IPS-18a (cell line): Measurements from ENCODE around the gene PREX1.

Experiments used
- H3K27ac ChIP-seq: one replicate; pipeline ENCODE4 v1.5.1; 2013; ENCODE audit warnings: low read length
- H3K27me3 ChIP-seq: one replicate; pipeline ENCODE4 v1.6.1; 2013; ENCODE audit warnings: mild to moderate bottlenecking, low read length; ENCODE audit not compliant: control insufficient read depth, insufficient read depth
- H3K36me3 ChIP-seq: one replicate; pipeline ENCODE4 v1.6.1; 2013; ENCODE audit warnings: low read depth, low read length; ENCODE audit not compliant: control insufficient read depth
- H3K4me1 ChIP-seq: one replicate; pipeline ENCODE4 v1.6.1; 2013; ENCODE audit warnings: low read depth, low read length; ENCODE audit not compliant: control insufficient read depth
- H3K4me3 ChIP-seq: one replicate; pipeline ENCODE4 v1.5.1; 2013; ENCODE audit warnings: low read length
- H3K9ac ChIP-seq: one replicate; pipeline ENCODE4 v1.6.1; 2013; ENCODE audit warnings: mild to moderate bottlenecking, low read length, moderate library complexity
- H3K9me3 ChIP-seq: one replicate; pipeline ENCODE4 v1.6.1; 2013; ENCODE audit warnings: low read depth, low read length; ENCODE audit not compliant: control insufficient read depth

Gene PREX1

DNA sequence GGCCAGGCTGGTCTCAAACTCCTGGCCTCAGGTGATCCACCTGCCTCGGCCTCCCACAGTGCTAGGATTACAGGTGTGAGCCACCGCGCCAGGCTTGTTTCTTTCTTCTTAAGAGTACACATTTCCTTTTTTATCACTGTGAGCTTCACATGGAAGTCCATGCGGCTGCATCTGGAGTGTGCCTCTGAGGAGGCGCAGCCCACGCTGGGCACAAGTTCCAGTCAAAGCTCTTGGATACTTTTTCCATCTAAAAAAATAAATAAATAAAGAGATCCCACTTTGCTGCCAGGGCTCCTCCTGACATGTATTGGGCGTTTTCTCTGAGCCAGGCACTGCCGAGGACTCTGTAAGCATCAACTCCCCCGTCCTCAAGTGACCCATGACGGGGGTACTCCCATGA lies 123.0 kb downstream of the PREX1 start:
- Histone ChIP-seq H3K36me3 (no peaks in the 10 kb centered on the region), H3K9me3 (no peaks in the 10 kb centered on the region), H3K27ac (no peak overlapping the region), H3K4me3 (no peak overlapping the region), H3K27me3 (no peaks in the 10 kb centered on the region), H3K4me1 (no peaks in the 10 kb centered on the region), H3K9ac (no peak overlapping the region)

GRCh38 chr20:48703511-48704219 lies 124.1 kb downstream of the PREX1 start:
- Histone ChIP-seq H3K36me3 (no peaks in the 10 kb centered on the region), H3K9me3 (no peaks in the 10 kb centered on the region), H3K4me1 (no peaks in the 10 kb centered on the region), H3K27ac (no peak overlapping the region), H3K4me3 (no peak overlapping the region), H3K27me3 (no peaks in the 10 kb centered on the region), H3K9ac (no peak overlapping the region)

DNA sequence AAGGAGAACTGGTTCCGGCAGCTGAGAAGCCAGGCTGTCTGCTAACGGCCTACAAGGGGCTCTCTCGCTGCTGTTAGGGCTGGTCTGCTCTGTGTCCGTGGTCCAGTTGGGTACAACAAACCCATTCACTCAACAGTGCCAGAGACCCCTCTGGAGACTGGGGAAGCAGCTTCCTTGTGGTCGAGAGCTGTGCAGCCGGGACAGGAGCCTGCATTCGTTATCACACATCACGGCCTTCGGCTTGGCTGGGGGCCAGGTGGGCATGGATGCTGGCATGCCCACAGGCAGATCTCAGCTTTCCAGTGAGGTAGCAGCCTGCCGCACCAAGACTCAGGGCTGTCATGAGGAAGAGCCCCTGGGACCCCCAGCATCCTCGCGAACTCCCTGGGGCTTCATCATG lies 124.7 kb downstream of the PREX1 start:
- no peak overlapping the region for H3K4me3 ChIP-seq
- no peaks in the 10 kb centered on the region for H3K9me3 ChIP-seq
- H3K27me3 ChIP-seq: no peaks in the 10 kb centered on the region
- H3K27ac ChIP-seq: no peak overlapping the region
- H3K36me3 ChIP-seq: no peaks in the 10 kb centered on the region
- H3K4me1 ChIP-seq: no peaks in the 10 kb centered on the region
- H3K9ac ChIP-seq: no peak overlapping the region

- no peak overlapping the region for H3K4me3 ChIP-seq
- H3K9me3 ChIP-seq: no peaks in the 10 kb centered on the region
- no peaks in the 10 kb centered on the region for H3K27me3 ChIP-seq
- H3K27ac ChIP-seq: no peak overlapping the region
- no peaks in the 10 kb centered on the region for H3K36me3 ChIP-seq
- H3K9ac ChIP-seq: no peak overlapping the region
- H3K4me1 ChIP-seq: no peaks in the 10 kb centered on the region
Observed at GRCh38 chr20:48702455-48702913, 125.3 kb downstream of the PREX1 start.

DNA sequence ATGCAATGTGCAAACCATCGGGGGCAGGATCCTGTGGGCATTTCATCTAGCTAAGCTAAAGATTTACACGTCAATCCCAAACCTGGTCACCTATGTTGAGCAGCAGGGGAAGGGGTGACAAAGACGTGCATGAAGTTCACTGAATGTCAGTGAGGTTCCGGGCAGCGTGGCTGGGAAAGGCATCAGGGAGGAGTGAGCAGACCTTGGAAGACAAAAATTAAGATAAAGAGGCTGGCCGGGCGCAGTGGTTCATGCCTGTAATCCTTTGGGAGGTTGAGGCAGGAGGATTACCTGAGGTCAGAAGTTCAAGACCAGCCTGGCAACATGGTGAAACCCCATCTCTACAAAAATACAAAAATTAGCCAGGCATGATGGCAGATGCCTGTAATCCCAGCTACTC lies 126.1 kb downstream of the PREX1 start:
- Histone ChIP-seq H3K27me3 (no peaks in the 10 kb centered on the region), H3K27ac (no peak overlapping the region), H3K36me3 (no peaks in the 10 kb centered on the region), H3K9me3 (no peaks in the 10 kb centered on the region), H3K9ac (no peak overlapping the region), H3K4me1 (no peaks in the 10 kb centered on the region), H3K4me3 (no peak overlapping the region)

- H3K27ac ChIP-seq: no peak overlapping the region
- H3K9ac ChIP-seq: no peak overlapping the region
- no peaks in the 10 kb centered on the region for H3K27me3 ChIP-seq
- H3K9me3 ChIP-seq: no peaks in the 10 kb centered on the region
- no peaks in the 10 kb centered on the region for H3K36me3 ChIP-seq
- H3K4me3 ChIP-seq: no peak overlapping the region
- H3K4me1 ChIP-seq: no peaks in the 10 kb centered on the region
Observed at GRCh38 chr20:48698507-48699267, 129.1 kb downstream of the PREX1 start.

DNA sequence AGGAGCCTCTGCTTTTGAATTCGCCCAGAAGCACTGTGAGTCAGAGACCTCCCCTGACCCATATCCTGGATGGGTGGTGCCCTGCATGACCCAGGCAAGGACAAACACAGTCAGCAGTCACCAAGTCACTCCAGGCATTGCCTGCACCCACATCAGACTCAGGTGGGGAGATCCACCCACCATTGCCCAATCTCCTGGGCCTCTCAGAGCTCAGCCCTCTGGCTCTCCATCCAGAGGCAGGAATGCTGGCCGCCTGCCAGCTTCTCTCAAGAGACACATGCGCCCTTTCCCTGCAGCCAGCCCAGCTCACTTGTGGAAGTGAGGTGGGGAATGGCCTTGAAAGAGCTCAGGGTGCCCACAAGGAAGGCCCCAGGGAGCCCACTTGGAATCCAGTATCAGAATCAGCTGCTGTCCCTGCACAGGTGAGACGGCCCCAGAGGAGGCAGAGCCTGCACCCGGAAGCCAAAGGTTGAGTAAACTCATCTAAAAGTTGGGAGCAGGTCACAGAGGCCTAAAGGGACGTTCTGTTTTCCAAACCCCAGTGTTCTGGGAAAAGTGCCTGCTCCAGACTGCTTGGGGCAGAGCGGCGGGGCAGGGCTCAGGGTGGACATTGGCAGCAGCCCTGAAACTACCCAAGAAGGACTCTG lies 129.8 kb downstream of the PREX1 start:
- Histone ChIP-seq H3K27ac (no peak overlapping the region), H3K9me3 (no peaks in the 10 kb centered on the region), H3K36me3 (no peaks in the 10 kb centered on the region), H3K4me3 (no peak overlapping the region), H3K4me1 (no peaks in the 10 kb centered on the region), H3K9ac (no peak overlapping the region), H3K27me3 (no peaks in the 10 kb centered on the region)

DNA sequence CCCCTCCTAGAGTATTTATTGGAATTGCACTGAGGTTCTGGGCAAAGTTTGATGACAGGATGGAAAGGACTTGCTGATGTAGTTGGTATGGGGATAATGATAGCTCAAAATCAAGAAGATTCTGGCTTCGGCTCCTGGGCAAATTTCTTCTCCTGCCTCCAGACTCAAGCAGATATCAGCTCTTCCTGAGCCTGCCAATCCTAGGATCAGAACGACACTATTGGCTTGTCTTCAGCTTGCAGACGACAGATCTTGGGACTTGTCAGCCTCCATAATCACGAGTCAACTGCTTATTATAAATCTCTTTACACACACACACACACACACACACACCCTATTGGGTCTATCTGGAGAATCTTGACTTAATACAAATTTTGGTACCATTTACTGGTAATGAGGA lies 131.1 kb downstream of the PREX1 start:
- Histone ChIP-seq H3K4me3 (no peak overlapping the region), H3K4me1 (no peaks in the 10 kb centered on the region), H3K36me3 (no peaks in the 10 kb centered on the region), H3K9me3 (no peaks in the 10 kb centered on the region), H3K9ac (no peak overlapping the region), H3K27ac (no peak overlapping the region), H3K27me3 (no peaks in the 10 kb centered on the region)

DNA sequence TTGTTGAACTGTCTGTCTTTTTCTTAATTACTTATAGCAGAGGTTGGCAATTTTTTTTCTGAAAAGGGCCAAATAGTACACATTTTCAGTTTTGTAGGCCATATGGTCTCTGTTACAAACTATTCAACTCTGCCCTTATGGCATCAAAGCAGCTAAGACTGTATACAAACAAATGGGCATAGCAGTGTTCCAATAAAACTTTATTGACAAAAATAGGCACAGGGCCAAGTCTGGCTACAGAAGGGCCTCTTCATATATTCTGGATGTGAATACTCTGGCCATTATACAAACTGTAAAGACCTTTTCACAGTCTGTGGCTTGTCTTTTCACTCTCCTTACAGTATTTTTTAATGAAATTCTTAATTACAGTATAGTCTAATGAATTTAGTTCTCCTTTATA lies 132.1 kb downstream of the PREX1 start:
- H3K27me3 ChIP-seq: no peaks in the 10 kb centered on the region
- H3K9ac ChIP-seq: no peak overlapping the region
- H3K27ac ChIP-seq: no peak overlapping the region
- no peaks in the 10 kb centered on the region for H3K4me1 ChIP-seq
- H3K4me3 ChIP-seq: no peak overlapping the region
- H3K36me3 ChIP-seq: no peaks in the 10 kb centered on the region
- H3K9me3 ChIP-seq: no peaks in the 10 kb centered on the region

DNA sequence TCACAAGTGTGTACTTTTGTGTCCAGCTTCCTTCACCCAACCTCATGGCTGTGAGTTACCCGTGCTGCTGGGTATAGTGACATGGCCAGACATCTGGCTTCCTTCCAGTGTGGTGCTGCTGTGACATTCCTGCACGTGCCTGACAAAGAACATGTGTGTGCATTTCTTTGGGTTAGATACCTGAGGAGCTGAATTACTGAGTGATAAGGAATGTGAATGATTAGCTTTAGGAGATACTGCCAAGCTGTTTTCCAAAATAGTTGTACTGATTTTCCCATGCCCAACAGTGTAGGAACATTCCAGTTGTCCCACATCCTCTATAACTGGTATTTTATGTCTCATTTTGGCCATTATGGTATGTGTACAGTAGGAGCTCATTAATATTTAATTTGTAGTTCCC lies 132.5 kb downstream of the PREX1 start:
- Histone ChIP-seq H3K27ac (no peak overlapping the region), H3K9ac (no peak overlapping the region), H3K4me3 (no peak overlapping the region), H3K36me3 (no peaks in the 10 kb centered on the region), H3K27me3 (no peaks in the 10 kb centered on the region), H3K9me3 (no peaks in the 10 kb centered on the region), H3K4me1 (no peaks in the 10 kb centered on the region)

GRCh38 chr20:48694381-48694865 lies 133.4 kb downstream of the PREX1 start:
- Histone ChIP-seq H3K9ac (no peak overlapping the region), H3K27ac (no peak overlapping the region), H3K4me1 (no peaks in the 10 kb centered on the region), H3K9me3 (no peaks in the 10 kb centered on the region), H3K27me3 (no peaks in the 10 kb centered on the region), H3K4me3 (no peak overlapping the region), H3K36me3 (no peaks in the 10 kb centered on the region)
